Adrenal gland (tissue), 12 donors: Measurements from ENCODE around the gene ANO7. TPM values are rescaled to one million over a fixed set of nuclear protein-coding genes. Genes with fewer than 3 reads are reported as not detected.
"Not testable (repeated sequence)": the region's sequence is repeated elsewhere in the genome, so short reads cannot be mapped to it uniquely, and the experiment has no call there.

Experiments
- DNase-seq, 7 donors: peaks; one replicate each; pipeline ENCODE4 v3.0.0-alpha.2; 2019 to 2020
- H3K27ac ChIP-seq, 5 donors: fragments of 200-600 bp; sonication (generic) in 4 of 5; 1 replicate in 3 of 5; 2 replicates in 2 of 5; pipeline versions ENCODE4 v1.5.1 to v1.8.0; 2016 to 2020; ENCODE audit warnings: mild to moderate bottlenecking in 1 of 5
- H3K27me3 ChIP-seq: fragments of 200-600 bp; 2 replicates; pipeline ENCODE4 v1.8.0; 2021
- H3K36me3 ChIP-seq, 2 donors: fragments of 200-600 bp; replicated peaks in 1 of 2; 1 replicate in 1 of 2; 2 replicates in 1 of 2; pipeline versions ENCODE4 v1.5.1 to v1.8.0; 2018 to 2022
- H3K4me1 ChIP-seq, 2 donors: fragments of 200-600 bp; replicated peaks in 1 of 2; 1 replicate in 1 of 2; 2 replicates in 1 of 2; pipeline versions ENCODE4 v1.5.1 to v1.8.0; 2018 to 2021
- H3K4me3 ChIP-seq, 4 donors: fragments of 200-600 bp; sonication (generic) in 3 of 4; one replicate each; pipeline ENCODE4 v1.5.1; 2016 to 2018
- H3K9me3 ChIP-seq, 3 donors: fragments of 200-600 bp; sonication (generic) in 1 of 3; replicated peaks in 1 of 3; 1 replicate in 2 of 3; 2 replicates in 1 of 3; pipeline versions ENCODE4 v1.5.1 to v1.8.0; 2016 to 2021
- POLR2A ChIP-seq, 2 donors: fragments of 450-650 bp; IDR thresholded peaks; one replicate each; pipeline ENCODE4 v1.6.1; 2017; ENCODE audit warnings: antibody characterized with exemption in 2 of 2, mild to moderate bottlenecking in 2 of 2, moderate library complexity in 1 of 2
- WGBS, 4 donors: extraction: QIAGEN DNeasy Blood & Tissue Kit in 2 of 4; methylation state at CpG; one replicate each; pipeline versions ENCODE4 v1.1.5 to v1.1.7; 2013 to 2017; 5-methylcytosine and 5-hydroxymethylcytosine counted together
- intact Hi-C, 2 donors: fragments of 100-400 bp; cut with DNase I; formaldehyde crosslinking; loops; one replicate each; pipeline versions ENCODE4 v1.14.1 to v1.15.0; 2022 to 2023
- polyA plus RNA-seq, 3 donors: library from polyadenylated mRNA; stranded (reverse); fragments of 200-250 nt in 2 of 3; fragments of 350-450 nt in 1 of 3; fragmentation: Illumina TruSeq in 1 of 3; extraction: RNeasy Lipid Tissue Mini Kit (QIAGEN cat#74804) in 1 of 3; gene quantifications; one replicate each; pipeline ENCODE4 v1.2.3, GENCODE V29; 2013 to 2014
- total RNA-seq, 9 donors: library from RNA; depleted of rRNA in 4 of 9; stranded (reverse); fragments of >200 nt in 4 of 9; fragments of 120-200 nt in 1 of 9; fragmentation: NEBNext Ultra II Directional in 1 of 9; extraction: Animal tissue kit (Norgen Biotek cat#: 25700) in 1 of 9; gene quantifications; one replicate each; pipeline versions ENCODE4 v1.1.0 to v1.2.4, GENCODE V29; 2013 to 2023
- TF ChIP-seq, protein P1 (sequence below), 6 experiments: fragments of 450-650 bp in 4 of 6; fragments of 200-600 bp in 2 of 6; sonication (generic) in 1 of 6; IDR thresholded peaks; 1 replicate in 5 of 6; 2 replicates in 1 of 6; pipeline versions ENCODE4 v1.5.1 to v1.8.0; 2016 to 2021; ENCODE audit warnings: antibody characterized with exemption in 6 of 6, mild to moderate bottlenecking in 2 of 6, moderate library complexity in 1 of 6
- donor health status: healthy with polysubstance abuse.
- donor health status: Bipolar disorder and iron deficiency.
- donor health status: DM: yes; HTN: yes; CAD: no.
- donor health status: DM: no; HTN: no; CAD: no.
- donor health status: DM: no; HTN: no; CAD: no.
- donor health status: DM: yes; HTN: yes; CAD: no.

The ANO7 gene
- total and polyA plus RNA-seq, 12 donors, result 0.48 to 5.1 (median 1.8) TPM

- WGBS, 4 donors, result 88 to 95% (median 90%) methylated on average over 7 to 18 of the region's 18 CpGs
- no peak for TF ChIP-seq POLR2A (IDR thresholded peaks at IDR 0.05)
- TF ChIP-seq, protein P1, sequence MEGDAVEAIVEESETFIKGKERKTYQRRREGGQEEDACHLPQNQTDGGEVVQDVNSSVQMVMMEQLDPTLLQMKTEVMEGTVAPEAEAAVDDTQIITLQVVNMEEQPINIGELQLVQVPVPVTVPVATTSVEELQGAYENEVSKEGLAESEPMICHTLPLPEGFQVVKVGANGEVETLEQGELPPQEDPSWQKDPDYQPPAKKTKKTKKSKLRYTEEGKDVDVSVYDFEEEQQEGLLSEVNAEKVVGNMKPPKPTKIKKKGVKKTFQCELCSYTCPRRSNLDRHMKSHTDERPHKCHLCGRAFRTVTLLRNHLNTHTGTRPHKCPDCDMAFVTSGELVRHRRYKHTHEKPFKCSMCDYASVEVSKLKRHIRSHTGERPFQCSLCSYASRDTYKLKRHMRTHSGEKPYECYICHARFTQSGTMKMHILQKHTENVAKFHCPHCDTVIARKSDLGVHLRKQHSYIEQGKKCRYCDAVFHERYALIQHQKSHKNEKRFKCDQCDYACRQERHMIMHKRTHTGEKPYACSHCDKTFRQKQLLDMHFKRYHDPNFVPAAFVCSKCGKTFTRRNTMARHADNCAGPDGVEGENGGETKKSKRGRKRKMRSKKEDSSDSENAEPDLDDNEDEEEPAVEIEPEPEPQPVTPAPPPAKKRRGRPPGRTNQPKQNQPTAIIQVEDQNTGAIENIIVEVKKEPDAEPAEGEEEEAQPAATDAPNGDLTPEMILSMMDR (IDR thresholded peaks at IDR 0.05), result no peak
- no peaks in the 10 kb centered on the region for H3K27me3 ChIP-seq
- DNase-seq, result no peak
- no peak overlapping the region for H3K27ac ChIP-seq
- no peak overlapping the region for H3K4me3 ChIP-seq
- H3K9me3 ChIP-seq, result no peaks in the 10 kb centered on the region
- intact Hi-C loops, result no loop called here
- H3K4me1 ChIP-seq, result no peaks in the 10 kb centered on the region
- H3K36me3 ChIP-seq, result no peaks in the 10 kb centered on the region
Measured at GRCh38 chr2:241195506-241196130, 7.1 kb downstream of the ANO7 start.

GRCh38 chr2:241197246-241197645 lies 8.8 kb downstream of the ANO7 start:
- H3K9me3 ChIP-seq, H3K4me1 ChIP-seq, DNase-seq, H3K4me3 ChIP-seq, H3K36me3 ChIP-seq, H3K27me3 ChIP-seq, intact Hi-C loops, H3K27ac ChIP-seq: not testable (repeated sequence)
- WGBS, 4 donors, result 92 to 98% (median 96%) methylated on average over 10 to 14 of the region's 14 CpGs

DNA sequence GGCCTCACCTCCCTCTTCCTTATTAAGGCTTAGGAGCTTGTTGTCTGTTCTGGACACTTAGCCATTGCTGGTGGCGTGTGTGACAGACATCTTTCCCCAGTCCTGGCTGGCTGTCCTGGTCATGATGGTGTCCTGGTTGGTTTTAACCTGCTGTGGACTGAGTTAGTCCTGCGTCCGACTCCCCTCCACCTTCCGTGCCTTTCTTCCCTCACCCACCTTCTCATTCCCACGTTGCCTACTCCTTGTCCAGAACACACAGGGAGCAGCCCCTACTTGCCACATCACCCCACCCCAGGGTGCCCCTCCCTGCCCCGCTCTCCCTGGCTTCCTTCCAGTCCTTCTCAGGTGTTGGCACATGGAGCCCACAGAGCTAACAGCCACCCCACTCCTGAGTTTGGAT lies 9.5 kb downstream of the ANO7 start:
- Histone ChIP-seq H3K36me3 (no peaks in the 10 kb centered on the region), H3K27me3 (no peaks in the 10 kb centered on the region), H3K27ac (no peak overlapping the region), H3K4me3 (no peak overlapping the region), H3K4me1 (no peaks in the 10 kb centered on the region), H3K9me3 (no peaks in the 10 kb centered on the region)
- WGBS, 4 donors, result 86 to 90% (median 88%) methylated on average over 6 of the region's 6 CpGs
- TF ChIP-seq, protein P1 (IDR thresholded peaks at IDR 0.05), result no peak
- TF ChIP-seq POLR2A (IDR thresholded peaks at IDR 0.05), result no peak
- intact Hi-C loops, result no loop called here
- DNase-seq, result no peak

- TF ChIP-seq, protein P1 (IDR thresholded peaks at IDR 0.05), result no peak
- no peak for TF ChIP-seq POLR2A (IDR thresholded peaks at IDR 0.05)
- no peaks in the 10 kb centered on the region for H3K27me3 ChIP-seq
- H3K9me3 ChIP-seq, result no peaks in the 10 kb centered on the region
- no peak overlapping the region for H3K4me3 ChIP-seq
- H3K4me1 ChIP-seq, result no peaks in the 10 kb centered on the region
- no peak overlapping the region for H3K27ac ChIP-seq
- intact Hi-C loops, result no loop called here
- no peak for DNase-seq
- 74 to 81% (median 77%) methylated on average over 20 to 27 of the region's 27 CpGs for WGBS, 4 donors
- H3K36me3 ChIP-seq, result no peaks in the 10 kb centered on the region
Measured at GRCh38 chr2:241198381-241199279, 10.2 kb downstream of the ANO7 start.
